Nephron progenitor cell (in vitro differentiated cells): ENCODE measurements around the gene CYTH1.
"Not testable (repeated sequence)": the region's sequence is repeated elsewhere in the genome, so short reads cannot be mapped to it uniquely, and the experiment has no call there.

Experiments used
- DNase-seq: peaks from one replicate; pipeline ENCODE4 v3.0.0; 2021
- H3K27ac Mint-ChIP-seq: 2 replicates; pipeline ENCODE4 v1.8.0; 2021; ENCODE audit warnings: mild to moderate bottlenecking, moderate library complexity, mixed read lengths
- H3K27me3 Mint-ChIP-seq: 2 replicates; pipeline ENCODE4 v1.8.0; 2021; ENCODE audit warnings: mild to moderate bottlenecking, low read depth, mixed read lengths; ENCODE audit not compliant: poor library complexity
- H3K36me3 Mint-ChIP-seq: 2 replicates; pipeline ENCODE4 v1.8.0; 2021; ENCODE audit warnings: low read depth, mixed read lengths
- H3K4me1 Mint-ChIP-seq: 2 replicates; pipeline ENCODE4 v1.8.0; 2021; ENCODE audit warnings: mixed read lengths
- H3K4me3 Mint-ChIP-seq: 2 replicates; pipeline ENCODE4 v1.8.0; 2021; ENCODE audit warnings: mild to moderate bottlenecking, moderate library complexity, mixed read lengths
- H3K9me3 Mint-ChIP-seq: 2 replicates; pipeline ENCODE4 v1.8.0; 2021; ENCODE audit warnings: mild to moderate bottlenecking, moderate library complexity, mixed read lengths
- CTCF ChIP-seq: fragments of 200-600 bp; sonication (generic); IDR thresholded peaks from 2 replicates; pipeline ENCODE4 v1.5.0; 2021; ENCODE audit warnings: antibody characterized with exemption

Gene CYTH1

GRCh38 chr17:78759969-78760352 lies 22.1 kb downstream of the CYTH1 start:
- Mint-ChIP-seq H3K27ac (no peak overlapping the region), H3K4me3 (no peak overlapping the region), H3K27me3 (no peaks in the 10 kb centered on the region), H3K36me3 (peaks cover 8% of the 10 kb centered on the region), H3K4me1 (peaks cover 34% of the 10 kb centered on the region), H3K9me3 (peaks cover 10% of the 10 kb centered on the region)
- no peak for DNase-seq
- TF ChIP-seq CTCF: no peak

DNA sequence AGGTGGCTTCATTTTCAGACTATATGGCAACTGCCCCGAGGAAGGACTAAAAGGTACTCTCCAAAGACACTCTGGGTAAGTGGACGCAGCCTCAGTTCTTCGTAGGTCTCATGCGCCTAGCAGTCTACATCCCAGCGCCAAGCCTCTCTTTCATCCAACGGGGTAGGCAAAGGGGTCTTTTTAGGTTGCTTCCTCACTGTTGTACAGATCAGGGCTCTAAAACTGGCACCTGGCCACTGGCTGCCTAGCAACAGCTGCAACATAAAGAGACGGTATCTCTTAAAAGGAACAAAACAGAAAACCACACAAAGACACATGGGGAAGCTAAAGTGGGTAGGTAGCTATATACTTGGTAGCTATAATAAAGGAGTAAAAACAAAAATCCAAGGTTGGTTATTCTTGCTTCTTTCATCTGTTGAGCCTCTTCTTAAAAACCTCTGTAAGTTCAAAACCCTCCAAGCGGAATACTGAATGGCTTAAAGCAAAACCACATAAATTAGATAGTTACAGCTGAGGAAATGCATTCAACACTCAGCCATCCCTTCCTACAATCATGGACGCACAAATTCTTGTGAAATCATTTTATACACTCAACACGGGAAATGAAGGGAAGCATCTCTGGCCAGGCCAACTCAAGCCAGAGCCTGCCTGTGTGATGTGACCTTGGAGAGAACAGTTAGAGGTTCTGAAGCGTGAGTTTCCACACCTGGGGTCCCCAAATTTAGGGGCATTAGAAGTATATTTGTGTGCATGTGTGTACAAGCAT lies 22.7 kb downstream of the CYTH1 start:
- H3K27me3 Mint-ChIP-seq: no peaks in the 10 kb centered on the region
- peaks cover 10% of the 10 kb centered on the region for H3K9me3 Mint-ChIP-seq
- peaks cover 8% of the 10 kb centered on the region for H3K36me3 Mint-ChIP-seq
- TF ChIP-seq CTCF: no peak
- peak overlapping the region; percentile 13 for H3K27ac Mint-ChIP-seq
- no peak overlapping the region for H3K4me3 Mint-ChIP-seq
- no peak for DNase-seq
- H3K4me1 Mint-ChIP-seq: peaks cover 28% of the 10 kb centered on the region

DNA sequence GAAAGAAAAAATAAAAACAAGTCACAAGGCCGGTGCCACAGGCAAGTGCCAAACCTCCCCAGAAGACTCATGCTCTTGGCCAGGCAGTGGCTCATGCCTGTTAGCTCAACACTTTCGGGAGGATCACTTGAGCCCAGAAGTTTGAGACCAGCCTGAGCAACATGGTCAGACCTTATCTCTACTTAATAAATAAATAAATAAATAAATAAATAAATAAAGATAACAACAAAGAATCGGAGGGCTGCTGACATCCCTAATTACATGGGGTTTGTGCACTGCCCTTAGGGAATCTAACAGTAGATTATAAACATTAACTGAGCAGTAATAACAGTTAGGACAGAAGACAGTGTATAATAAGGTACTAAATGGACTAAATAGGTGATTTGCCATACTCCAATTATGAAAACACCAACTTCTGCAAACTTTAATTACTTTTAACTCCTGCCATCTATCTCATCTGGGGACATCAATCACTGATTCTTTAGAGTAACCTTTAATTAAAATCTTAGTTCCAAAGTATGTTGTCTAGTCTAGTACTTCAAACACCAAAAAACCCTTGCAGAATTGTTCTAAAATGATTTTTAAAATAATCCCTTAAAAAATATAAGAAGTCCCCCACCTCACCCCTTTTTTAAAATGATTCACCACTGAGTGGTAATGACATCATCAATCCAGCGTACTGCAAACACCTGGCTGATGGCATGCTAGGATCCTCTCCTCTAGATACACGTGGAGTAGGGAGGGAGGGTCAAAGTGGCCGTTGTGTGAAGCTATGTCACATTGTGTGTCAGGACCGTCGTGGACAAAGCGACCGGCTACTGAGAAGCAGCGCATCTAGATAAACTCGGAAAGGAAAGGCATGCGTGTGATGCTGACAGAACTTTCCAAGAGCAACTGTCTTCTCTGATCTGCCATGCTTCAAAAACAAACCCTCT lies 28.5 kb downstream of the CYTH1 start:
- no peaks in the 10 kb centered on the region for H3K9me3 Mint-ChIP-seq
- H3K27me3 Mint-ChIP-seq: peaks cover 2% of the 10 kb centered on the region
- TF ChIP-seq CTCF: no peak
- H3K4me3 Mint-ChIP-seq: no peak overlapping the region
- H3K36me3 Mint-ChIP-seq: no peaks in the 10 kb centered on the region
- no peak for DNase-seq
- no peak overlapping the region for H3K27ac Mint-ChIP-seq
- peaks cover 15% of the 10 kb centered on the region for H3K4me1 Mint-ChIP-seq

DNA sequence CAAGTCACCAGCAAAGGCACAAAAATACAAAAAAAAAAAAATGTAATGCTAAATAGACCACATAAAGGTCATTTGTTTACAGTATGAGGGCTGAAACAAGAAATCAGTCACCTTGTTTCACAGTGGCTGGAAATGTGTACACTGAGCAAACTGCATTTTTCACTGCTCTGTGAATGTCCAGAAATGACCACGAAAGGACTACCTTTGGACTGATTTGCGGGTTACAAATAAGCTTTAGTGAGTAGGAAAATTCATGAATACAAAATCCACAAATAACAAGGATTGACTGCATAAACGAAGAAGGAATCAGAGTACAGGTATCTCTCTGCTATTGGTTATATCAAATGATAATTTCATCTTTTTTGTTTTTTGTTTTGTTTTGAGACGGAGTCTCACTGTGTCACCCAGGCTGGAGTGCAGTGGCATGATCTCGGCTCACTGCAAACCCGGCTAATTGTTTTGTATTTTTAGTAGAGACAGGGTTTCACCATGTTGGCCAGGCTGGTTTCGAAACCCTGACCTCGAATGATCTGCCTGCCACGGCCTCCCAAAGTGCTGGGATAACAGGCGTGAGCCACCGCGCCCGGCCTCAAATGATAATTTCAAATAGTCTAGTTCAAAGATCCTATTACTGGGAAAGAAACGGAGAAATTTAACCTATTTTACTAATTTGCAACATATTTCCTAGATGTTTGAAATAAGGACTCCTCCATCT lies 30.5 kb downstream of the CYTH1 start:
- no peak for TF ChIP-seq CTCF
- Mint-ChIP-seq H3K36me3 (no peaks in the 10 kb centered on the region), H3K4me3 (no peak overlapping the region), H3K9me3 (no peaks in the 10 kb centered on the region), H3K4me1 (peaks cover 21% of the 10 kb centered on the region), H3K27ac (peak overlapping the region; percentile 57), H3K27me3 (peaks cover 5% of the 10 kb centered on the region)
- no peak for DNase-seq

DNA sequence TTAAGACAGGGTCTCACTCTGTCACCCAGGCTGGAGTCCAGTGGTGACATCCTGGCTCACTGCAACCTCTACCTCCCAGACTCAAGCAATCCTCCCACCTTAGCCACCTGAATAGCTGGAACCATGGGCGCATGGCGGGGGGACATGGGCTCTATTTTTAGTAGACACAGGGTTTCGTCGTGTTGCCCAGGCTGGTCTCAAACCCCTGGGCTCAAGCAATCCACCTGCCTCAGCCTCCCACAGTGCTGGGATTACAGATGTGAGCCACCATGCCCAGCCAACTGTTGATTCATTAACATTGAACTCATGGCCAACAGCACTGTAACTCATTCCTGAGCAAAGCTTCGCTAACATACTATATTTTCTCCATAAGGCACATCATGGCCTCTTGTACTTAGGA lies 31.1 kb downstream of the CYTH1 start:
- H3K9me3 Mint-ChIP-seq, H3K36me3 Mint-ChIP-seq, H3K4me3 Mint-ChIP-seq, H3K27me3 Mint-ChIP-seq, DNase-seq: not testable (repeated sequence)
- Mint-ChIP-seq H3K4me1 (peaks cover 24% of the 10 kb centered on the region), H3K27ac (peak overlapping the region; percentile 57)
